OCI-LY1 (cell line): ENCODE results near the gene EVI5L.

Source experiments
- H2AFZ ChIP-seq: fragments of 200-600 bp; sonication (generic), shearing (Covaris generic); 2 replicates; pipeline ENCODE4 v1.6.0; 2014; ENCODE audit warnings: antibody characterized with exemption, mild to moderate bottlenecking, low read length
- H3F3A ChIP-seq: fragments of 200-600 bp; sonication (generic), shearing (Covaris generic); 2 replicates; pipeline ENCODE4 v1.6.0; 2014; ENCODE audit warnings: mild to moderate bottlenecking, antibody characterized with exemption, low read length, moderate library complexity; ENCODE audit not compliant: insufficient read depth
- H3K27ac ChIP-seq: fragments of 200-600 bp; sonication (generic); 2 replicates; pipeline ENCODE4 v1.5.1; 2014; ENCODE audit warnings: low read length, mixed run types, mild to moderate bottlenecking, low read depth; ENCODE audit not compliant: poor library complexity, severe bottlenecking
- H3K27me3 ChIP-seq: fragments of 200-600 bp; sonication (generic); 2 replicates; pipeline ENCODE4 v1.6.0; 2014; ENCODE audit warnings: antibody characterized with exemption, mild to moderate bottlenecking, low read length, moderate library complexity; ENCODE audit not compliant: insufficient read depth
- H3K36me3 ChIP-seq: fragments of 200-600 bp; sonication (generic); 2 replicates; pipeline ENCODE4 v1.6.1; 2014; ENCODE audit warnings: mild to moderate bottlenecking, antibody characterized with exemption, low read length, moderate library complexity, mixed read lengths; ENCODE audit not compliant: insufficient read depth
- H3K4me1 ChIP-seq: fragments of 200-600 bp; sonication (generic); 2 replicates; pipeline ENCODE4 v1.5.1; 2014; ENCODE audit warnings: mild to moderate bottlenecking, low read length, moderate library complexity; ENCODE audit not compliant: insufficient read depth, severe bottlenecking
- H3K4me2 ChIP-seq: fragments of 200-600 bp; sonication (generic), shearing (Covaris generic); 2 replicates; pipeline ENCODE4 v1.6.1; 2014; ENCODE audit warnings: low read length
- H3K4me3 ChIP-seq: fragments of 200-600 bp; sonication (generic); 2 replicates; pipeline ENCODE4 v1.5.1; 2014; ENCODE audit warnings: low read length, low read depth, mild to moderate bottlenecking, mixed read lengths; ENCODE audit not compliant: poor library complexity, severe bottlenecking
- H3K79me2 ChIP-seq: fragments of 200-600 bp; shearing (Covaris generic); 2 replicates; pipeline ENCODE4 v1.6.1; 2016; ENCODE audit warnings: mixed run types, low read length, mixed read lengths; ENCODE audit not compliant: insufficient read depth
- H3K9ac ChIP-seq: fragments of 200-600 bp; sonication (generic), shearing (Covaris generic); 2 replicates; pipeline ENCODE4 v1.6.1; 2014; ENCODE audit warnings: mild to moderate bottlenecking, low read length, mixed read lengths
- H3K9me2 ChIP-seq: fragments of 200-600 bp; sonication (generic), shearing (Covaris generic); 2 replicates; pipeline ENCODE4 v1.6.1; 2014; ENCODE audit warnings: low read depth, mild to moderate bottlenecking, low read length, mixed read lengths
- H3K9me3 ChIP-seq: fragments of 200-600 bp; shearing (Covaris generic); 2 replicates; pipeline ENCODE4 v1.6.1; 2014; ENCODE audit warnings: low read length, mixed read lengths
- H4K20me1 ChIP-seq: fragments of 200-600 bp; sonication (generic), shearing (Covaris generic); 2 replicates; pipeline ENCODE4 v1.6.0; 2016; ENCODE audit warnings: mild to moderate bottlenecking, low read length; ENCODE audit not compliant: insufficient read depth
- CTCF ChIP-seq: fragments of 200-600 bp; sonication (generic), shearing (Covaris generic); IDR thresholded peaks from 2 replicates; pipeline ENCODE4 v1.5.1; 2017; ENCODE audit warnings: mild to moderate bottlenecking, antibody characterized with exemption, low read length, moderate library complexity, mixed read lengths
- EZH2 ChIP-seq: fragments of 200-600 bp; sonication (generic), shearing (Covaris generic); IDR thresholded peaks from 2 replicates; pipeline ENCODE4 v1.8.0; 2017; ENCODE audit warnings: borderline replicate concordance, mixed run types, mild to moderate bottlenecking, antibody characterized with exemption, low read length, moderate library complexity, mixed read lengths

The EVI5L gene

DNA sequence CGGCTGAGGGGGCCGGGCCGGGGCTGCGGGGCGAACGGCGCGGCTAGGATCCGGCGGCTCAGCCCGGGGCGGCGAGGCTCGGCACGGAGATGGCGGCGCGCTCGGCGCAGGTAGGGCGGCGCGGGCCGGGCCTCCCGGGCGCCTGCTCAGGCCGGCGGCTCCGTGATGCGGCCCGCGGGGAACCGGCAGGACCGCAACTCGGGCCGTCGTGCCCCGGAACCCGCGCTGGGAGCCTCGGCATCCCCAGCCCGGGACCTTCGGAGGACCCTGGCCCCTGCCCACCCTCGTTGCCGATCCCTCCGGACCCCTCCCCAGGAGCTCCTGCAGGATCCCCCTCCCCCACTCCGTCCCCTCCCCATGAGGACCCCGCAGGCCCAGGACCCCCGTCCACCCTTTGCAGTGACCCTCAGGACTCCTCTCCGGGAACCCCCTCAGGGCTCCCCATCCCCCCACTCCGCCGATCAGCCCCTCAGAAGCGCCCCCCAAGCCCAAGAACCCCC lies 304 bp downstream of the EVI5L start:
- H3K79me2 ChIP-seq, result no peaks in the 10 kb centered on the region
- no peak overlapping the region for H2AFZ ChIP-seq
- peak overlapping the region; percentile 69 for H3K4me3 ChIP-seq
- TF ChIP-seq CTCF (no peak), EZH2 (no peak)
- H3K9me2 ChIP-seq, result no peaks in the 10 kb centered on the region
- H3F3A ChIP-seq, result no peaks in the 10 kb centered on the region
- no peaks in the 10 kb centered on the region for H3K27me3 ChIP-seq
- H3K27ac ChIP-seq, result no peak overlapping the region
- no peaks in the 10 kb centered on the region for H4K20me1 ChIP-seq
- peak overlapping the region; percentile 63 for H3K9ac ChIP-seq
- peak overlapping the region; percentile 73 for H3K4me2 ChIP-seq
- H3K36me3 ChIP-seq, result no peaks in the 10 kb centered on the region
- H3K9me3 ChIP-seq, result no peaks in the 10 kb centered on the region
- H3K4me1 ChIP-seq, result peaks cover 14% of the 10 kb centered on the region

GRCh38 chr19:7830823-7831222 lies 805 bp downstream of the EVI5L start:
- Histone ChIP-seq H3K36me3 (no peaks in the 10 kb centered on the region), H3K9me2 (no peaks in the 10 kb centered on the region), H3K27ac (no peak overlapping the region), H3K4me3 (peak overlapping the region; percentile 69), H3K9ac (peak overlapping the region; percentile 63), H3K4me1 (peaks cover 14% of the 10 kb centered on the region), H4K20me1 (no peaks in the 10 kb centered on the region), H3K4me2 (peak overlapping the region; percentile 73), H2AFZ (no peak overlapping the region), H3K79me2 (no peaks in the 10 kb centered on the region), H3K9me3 (no peaks in the 10 kb centered on the region), H3K27me3 (no peaks in the 10 kb centered on the region), H3F3A (no peaks in the 10 kb centered on the region)
- TF ChIP-seq EZH2 (no peak), CTCF (no peak)

DNA sequence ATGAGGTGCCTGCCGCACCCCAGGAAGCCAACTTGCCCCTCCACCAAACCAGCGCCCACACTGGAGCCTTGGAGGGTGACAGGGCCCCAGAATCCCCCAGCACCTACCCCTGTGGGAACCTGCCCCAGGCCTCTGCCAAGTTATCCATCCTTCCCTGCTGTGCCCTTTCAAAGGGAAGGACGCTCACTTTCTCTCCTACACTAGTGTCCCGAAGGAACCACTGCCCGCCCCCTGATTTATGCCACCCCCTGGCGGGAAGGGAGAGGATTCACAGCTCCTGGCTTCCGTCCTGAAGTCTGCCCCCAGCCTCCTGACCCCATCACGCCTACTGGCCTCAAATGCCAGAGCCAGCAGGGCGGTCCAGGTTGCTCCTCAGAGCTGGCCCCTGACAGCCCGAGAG lies 1.4 kb downstream of the EVI5L start:
- Histone ChIP-seq H3F3A (no peaks in the 10 kb centered on the region), H3K9me2 (no peaks in the 10 kb centered on the region), H4K20me1 (no peaks in the 10 kb centered on the region), H3K36me3 (no peaks in the 10 kb centered on the region), H3K79me2 (no peaks in the 10 kb centered on the region), H3K4me2 (no peak overlapping the region), H3K27ac (no peak overlapping the region), H3K27me3 (no peaks in the 10 kb centered on the region), H3K9ac (no peak overlapping the region), H3K4me1 (peaks cover 14% of the 10 kb centered on the region), H3K9me3 (no peaks in the 10 kb centered on the region), H2AFZ (no peak overlapping the region), H3K4me3 (no peak overlapping the region)
- peak; percentile 45 for TF ChIP-seq CTCF
- TF ChIP-seq EZH2, result no peak
